Breast epithelium (tissue), 4 donors: ENCODE results near the gene ETFDH. TPM values are rescaled to one million over a fixed set of nuclear protein-coding genes. Genes with fewer than 3 reads are reported as not detected.
"Not testable (repeated sequence)": the region's sequence is repeated elsewhere in the genome, so short reads cannot be mapped to it uniquely, and the experiment has no call there.

Experiments used
- DNase-seq, 2 donors: peaks; one replicate each; pipeline ENCODE4 v3.0.0-alpha.2; 2019; ENCODE audit warnings: low spot score in 2 of 2
- H3K27ac ChIP-seq, 2 donors: fragments of 200-600 bp; sonication (generic) in 1 of 2; one replicate each; pipeline ENCODE4 v1.5.1; 2016 to 2019; ENCODE audit warnings: mild to moderate bottlenecking in 1 of 2
- H3K27me3 ChIP-seq, 2 donors: fragments of 200-600 bp; sonication (generic) in 1 of 2; one replicate each; pipeline versions ENCODE4 v1.5.1 to v1.6.0; 2017 to 2019; ENCODE audit warnings: control low read depth in 1 of 2, mild to moderate bottlenecking in 1 of 2
- H3K36me3 ChIP-seq: fragments of 200-600 bp; one replicate; pipeline ENCODE4 v1.5.1; 2019
- H3K4me1 ChIP-seq, 2 donors: fragments of 200-600 bp; sonication (generic); one replicate each; pipeline ENCODE4 v1.5.1; 2016 to 2019; ENCODE audit warnings: control low read depth in 1 of 2
- H3K4me3 ChIP-seq, 3 donors: fragments of 200-600 bp; sonication (generic); 1 replicate in 2 of 3; 2 replicates in 1 of 3; pipeline ENCODE4 v1.5.1; 2016 to 2019; ENCODE audit warnings: mild to moderate bottlenecking in 3 of 3, moderate library complexity in 2 of 3
- H3K9me3 ChIP-seq, 2 donors: fragments of 200-600 bp; sonication (generic) in 1 of 2; one replicate each; pipeline ENCODE4 v1.5.1; 2016 to 2019; ENCODE audit warnings: control low read depth in 1 of 2
- POLR2A ChIP-seq: fragments of 450-650 bp; IDR thresholded peaks from one replicate; pipeline ENCODE4 v1.6.1; 2016; ENCODE audit warnings: antibody characterized with exemption, mild to moderate bottlenecking, moderate library complexity
- POLR2AphosphoS5 ChIP-seq, 3 donors: sonication (generic); formaldehyde crosslinking; IDR thresholded peaks; one replicate each; pipeline ENCODE4 v1.6.1; 2017; ENCODE audit warnings: antibody characterized with exemption in 3 of 3
- intact Hi-C: fragments of 100-400 bp; cut with DNase I; formaldehyde crosslinking; loops from one replicate; pipeline ENCODE4 v1.15.1; 2023; ENCODE audit warnings: low total_unique reads
- total RNA-seq, 3 donors: library from RNA; depleted of rRNA; stranded (reverse); fragments of >200 nt; gene quantifications; one replicate each; pipeline ENCODE4 v1.1.0, GENCODE V29; 2016
- TF ChIP-seq, protein P1 (sequence below), 3 donors: fragments of 450-650 bp; IDR thresholded peaks; one replicate each; pipeline ENCODE4 v1.5.1; 2016 to 2017; ENCODE audit warnings: antibody characterized with exemption in 3 of 3, mild to moderate bottlenecking in 3 of 3, moderate library complexity in 3 of 3

Gene ETFDH
- total RNA-seq, 3 donors from 2014 or later: 36.2 to 40.6 (median 39.7) TPM

DNA sequence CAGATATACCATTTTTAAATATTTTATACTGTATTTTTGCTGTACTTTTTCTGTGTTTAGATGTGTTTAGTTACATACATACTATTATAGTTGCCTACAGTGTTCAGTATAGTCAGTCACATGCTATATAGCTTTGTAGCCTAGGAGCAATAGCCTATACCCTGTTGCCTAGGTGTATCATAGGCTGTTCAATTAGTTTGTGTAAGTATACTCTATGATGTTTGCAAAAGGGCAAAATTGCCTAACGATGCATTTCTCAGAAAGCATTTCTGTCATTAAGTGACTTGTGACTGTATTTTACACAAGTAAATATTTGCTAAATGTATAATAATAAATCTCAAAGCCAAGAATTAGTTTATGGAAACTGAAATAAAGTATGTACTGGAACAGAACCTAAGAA is 9.5 kb downstream of the ETFDH start:
- DNase-seq: no peak
- no peak overlapping the region for H3K4me3 ChIP-seq
- H3K4me1 ChIP-seq: no peaks in the 10 kb centered on the region
- no peaks in the 10 kb centered on the region for H3K27me3 ChIP-seq
- H3K27ac ChIP-seq: no peak overlapping the region
- H3K36me3 ChIP-seq: no peaks in the 10 kb centered on the region
- intact Hi-C loops: no loop called here
- TF ChIP-seq POLR2A (no peak), POLR2AphosphoS5 (IDR thresholded peaks at IDR 0.05) (no peak)
- TF ChIP-seq, protein P1, sequence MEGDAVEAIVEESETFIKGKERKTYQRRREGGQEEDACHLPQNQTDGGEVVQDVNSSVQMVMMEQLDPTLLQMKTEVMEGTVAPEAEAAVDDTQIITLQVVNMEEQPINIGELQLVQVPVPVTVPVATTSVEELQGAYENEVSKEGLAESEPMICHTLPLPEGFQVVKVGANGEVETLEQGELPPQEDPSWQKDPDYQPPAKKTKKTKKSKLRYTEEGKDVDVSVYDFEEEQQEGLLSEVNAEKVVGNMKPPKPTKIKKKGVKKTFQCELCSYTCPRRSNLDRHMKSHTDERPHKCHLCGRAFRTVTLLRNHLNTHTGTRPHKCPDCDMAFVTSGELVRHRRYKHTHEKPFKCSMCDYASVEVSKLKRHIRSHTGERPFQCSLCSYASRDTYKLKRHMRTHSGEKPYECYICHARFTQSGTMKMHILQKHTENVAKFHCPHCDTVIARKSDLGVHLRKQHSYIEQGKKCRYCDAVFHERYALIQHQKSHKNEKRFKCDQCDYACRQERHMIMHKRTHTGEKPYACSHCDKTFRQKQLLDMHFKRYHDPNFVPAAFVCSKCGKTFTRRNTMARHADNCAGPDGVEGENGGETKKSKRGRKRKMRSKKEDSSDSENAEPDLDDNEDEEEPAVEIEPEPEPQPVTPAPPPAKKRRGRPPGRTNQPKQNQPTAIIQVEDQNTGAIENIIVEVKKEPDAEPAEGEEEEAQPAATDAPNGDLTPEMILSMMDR (IDR thresholded peaks at IDR 0.05): no peak
- H3K9me3 ChIP-seq: no peaks in the 10 kb centered on the region

DNA sequence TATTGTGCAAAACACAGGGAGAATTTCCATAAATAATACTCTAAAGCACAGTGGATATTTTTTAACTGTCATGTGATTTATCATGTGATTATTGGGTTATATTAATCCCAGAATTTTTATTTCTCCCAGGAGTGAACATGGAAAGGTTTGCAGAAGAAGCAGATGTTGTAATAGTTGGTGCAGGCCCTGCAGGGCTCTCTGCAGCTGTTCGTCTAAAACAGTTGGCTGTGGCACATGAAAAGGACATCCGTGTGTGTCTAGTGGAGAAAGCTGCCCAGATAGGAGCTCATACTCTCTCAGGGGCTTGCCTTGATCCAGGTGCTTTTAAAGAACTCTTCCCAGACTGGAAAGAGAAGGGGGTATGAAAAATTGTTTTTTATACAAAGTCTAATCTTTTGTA is 10.0 kb downstream of the ETFDH start:
- intact Hi-C loops: no loop called here
- Histone ChIP-seq H3K27ac (no peak overlapping the region), H3K27me3 (no peaks in the 10 kb centered on the region), H3K9me3 (no peaks in the 10 kb centered on the region), H3K4me3 (no peak overlapping the region), H3K36me3 (no peaks in the 10 kb centered on the region), H3K4me1 (no peaks in the 10 kb centered on the region)
- no peak for DNase-seq
- TF ChIP-seq, protein P1 (IDR thresholded peaks at IDR 0.05): no peak
- TF ChIP-seq POLR2AphosphoS5 (IDR thresholded peaks at IDR 0.05): no peak
- TF ChIP-seq POLR2A: no peak

DNA sequence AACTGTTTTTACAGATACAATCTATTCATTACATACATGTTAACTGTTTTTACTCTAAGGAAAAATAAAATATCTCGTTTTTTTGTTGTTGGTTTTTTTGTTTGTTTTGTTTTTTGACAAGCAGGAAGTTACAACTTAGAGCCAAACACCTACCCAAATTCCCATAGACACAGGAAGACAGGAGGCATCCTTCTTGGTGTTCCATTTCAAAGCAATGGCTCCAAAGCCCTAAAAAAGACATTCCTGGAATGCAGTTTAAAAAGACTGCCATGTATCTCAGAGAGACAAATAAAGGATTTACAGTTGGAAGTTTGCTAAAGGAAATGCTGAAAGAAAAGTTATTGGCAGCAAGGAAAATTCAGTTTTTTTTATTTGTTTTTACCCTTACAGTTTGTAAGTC is 16.7 kb downstream of the ETFDH start:
- Histone ChIP-seq H3K4me3 (no peak overlapping the region), H3K36me3 (peaks cover 12% of the 10 kb centered on the region)
- intact Hi-C loops: no loop called here

DNA sequence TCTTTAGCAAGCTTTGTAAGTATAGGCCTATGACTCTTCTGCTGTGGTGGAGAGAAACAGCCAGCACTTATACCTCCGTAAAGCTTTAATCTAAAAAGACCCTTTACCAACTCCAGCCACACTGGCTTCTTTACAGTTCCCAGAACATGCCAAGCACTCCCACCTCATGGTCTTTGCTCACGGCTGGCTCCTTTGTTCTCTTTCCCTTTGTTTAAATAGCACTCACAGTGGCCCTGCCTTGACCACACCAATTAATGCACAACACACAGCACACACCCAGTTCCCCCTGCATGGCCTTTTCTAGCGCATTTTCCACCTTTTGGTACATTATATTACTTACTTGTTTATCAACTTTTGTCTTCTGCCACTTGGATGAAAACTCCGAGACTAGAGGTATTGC is 32.2 kb downstream of the ETFDH start:
- Histone ChIP-seq H3K4me3 (no peak overlapping the region), H3K9me3 (no peaks in the 10 kb centered on the region), H3K4me1 (no peaks in the 10 kb centered on the region), H3K27ac (no peak overlapping the region), H3K27me3 (no peaks in the 10 kb centered on the region), H3K36me3 (peaks cover 3% of the 10 kb centered on the region)
- no peak for DNase-seq
- TF ChIP-seq POLR2A (no peak), POLR2AphosphoS5 (IDR thresholded peaks at IDR 0.05) (no peak)
- TF ChIP-seq, protein P1 (IDR thresholded peaks at IDR 0.05): no peak
- intact Hi-C loops: no loop called here

More for the DNA sequence above, 16.7 kb downstream of the ETFDH start:
- no peaks in the 10 kb centered on the region for H3K4me1 ChIP-seq
- no peak for DNase-seq
- H3K9me3 ChIP-seq: no peaks in the 10 kb centered on the region
- no peak overlapping the region for H3K27ac ChIP-seq
- TF ChIP-seq POLR2A (no peak), POLR2AphosphoS5 (IDR thresholded peaks at IDR 0.05) (no peak)
- TF ChIP-seq, protein P1 (IDR thresholded peaks at IDR 0.05): no peak
- H3K27me3 ChIP-seq: no peaks in the 10 kb centered on the region

DNA sequence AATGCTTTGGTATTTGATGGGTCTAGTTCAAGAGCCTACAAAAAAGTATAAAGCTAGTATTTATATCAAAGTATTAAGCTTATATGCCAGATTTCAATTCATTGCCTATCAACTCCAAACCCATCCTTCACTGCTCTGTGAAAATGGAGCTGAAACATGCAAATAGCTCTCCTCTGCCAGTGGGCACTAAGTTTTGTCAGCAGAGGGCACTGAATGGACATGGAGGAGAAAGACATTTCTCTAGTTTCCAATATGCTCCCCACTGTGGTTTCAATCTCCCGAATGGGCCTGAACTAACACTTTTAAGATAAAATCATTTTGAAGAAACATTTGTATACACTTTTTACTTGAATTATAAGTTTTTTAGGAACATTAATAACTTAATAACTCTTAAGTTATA is 38.7 kb downstream of the ETFDH start:
- no peaks in the 10 kb centered on the region for H3K9me3 ChIP-seq
- H3K27ac ChIP-seq: no peak overlapping the region
- H3K4me3 ChIP-seq: no peak overlapping the region
- intact Hi-C loops: no loop called here
- no peaks in the 10 kb centered on the region for H3K27me3 ChIP-seq
- H3K4me1 ChIP-seq: no peaks in the 10 kb centered on the region
- TF ChIP-seq, protein P1 (IDR thresholded peaks at IDR 0.05): no peak
- TF ChIP-seq POLR2A: no peak
- TF ChIP-seq POLR2AphosphoS5 (IDR thresholded peaks at IDR 0.05): no peak
- no peak for DNase-seq
- H3K36me3 ChIP-seq: peaks cover 4% of the 10 kb centered on the region

DNA sequence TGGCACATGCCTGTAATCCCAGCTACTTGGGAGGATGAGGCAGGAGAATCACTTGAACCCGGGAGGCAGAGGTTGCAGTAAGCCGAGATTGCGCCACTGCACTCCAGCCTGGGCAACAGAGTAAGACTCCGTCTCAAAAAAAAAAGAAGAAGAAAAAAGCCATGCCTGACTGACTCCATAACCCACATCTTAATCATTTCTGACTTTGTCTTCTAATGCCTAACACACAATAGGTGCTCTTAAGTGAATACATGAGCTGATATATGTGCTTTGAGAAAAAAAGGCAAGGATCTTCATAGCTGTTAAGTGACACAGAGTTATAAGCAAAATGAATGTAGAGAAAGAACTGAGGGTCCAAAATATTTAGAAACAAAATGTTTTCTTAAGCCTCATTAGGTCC is 40.5 kb downstream of the ETFDH start:
- H3K27me3 ChIP-seq, DNase-seq, intact Hi-C loops, H3K27ac ChIP-seq, H3K4me3 ChIP-seq, H3K4me1 ChIP-seq, H3K36me3 ChIP-seq, H3K9me3 ChIP-seq: not testable (repeated sequence)
